ENCODE data around the gene CCL22.

- TF ChIP-seq POLR2AphosphoS5 (IDR thresholded peaks at IDR 0.05; ENCODE audit: low read depth, low read length) (no peak), POLR2A (IDR thresholded peaks at IDR 0.05; ENCODE audit: low read depth, low read length) (no peak), TAF1 (IDR thresholded peaks at IDR 0.05; ENCODE audit: low read depth, low read length) (no peak), SPI1 (IDR thresholded peaks at IDR 0.05; ENCODE audit: low read depth, low read length) (no peak)
These were observed 35.9 kb downstream of the CCL22 start for GRCh38 chr16:57394444-57394843.

All from GM12891 (cell line).